Tibial nerve (tissue), 4 donors: ENCODE data around the gene AQP1. TPM values are rescaled to one million over a fixed set of nuclear protein-coding genes. Genes with fewer than 3 reads are reported as not detected.

ENCODE experiments used
- DNase-seq, 2 donors: peaks; one replicate each; pipeline ENCODE4 v3.0.0-alpha.2; 2019; ENCODE audit warnings: low spot score in 2 of 2
- H3K27ac ChIP-seq, 4 donors: fragments of 200-600 bp; sonication (generic) in 3 of 4; one replicate each; pipeline ENCODE4 v1.5.1; 2017 to 2019; ENCODE audit warnings: mild to moderate bottlenecking in 1 of 4
- H3K27me3 ChIP-seq, 2 donors: fragments of 200-600 bp; sonication (generic) in 1 of 2; one replicate each; pipeline versions ENCODE4 v1.5.1 to v1.6.0; 2017 to 2019
- H3K36me3 ChIP-seq, 3 donors: fragments of 200-600 bp; sonication (generic); one replicate each; pipeline ENCODE4 v1.5.1; 2018 to 2019
- H3K4me1 ChIP-seq, 4 donors: fragments of 200-600 bp; sonication (generic) in 3 of 4; one replicate each; pipeline ENCODE4 v1.5.1; 2017 to 2019
- H3K4me3 ChIP-seq, 4 donors: fragments of 200-600 bp; sonication (generic) in 3 of 4; one replicate each; pipeline ENCODE4 v1.5.1; 2017 to 2019; ENCODE audit warnings: mild to moderate bottlenecking in 1 of 4, moderate library complexity in 1 of 4
- H3K9me3 ChIP-seq, 4 donors: fragments of 200-600 bp; sonication (generic) in 3 of 4; one replicate each; pipeline ENCODE4 v1.5.1; 2017 to 2019
- CTCF ChIP-seq, 5 experiments: fragments of 200-600 bp in 3 of 5; fragments of 450-650 bp in 2 of 5; sonication (generic) in 3 of 5; IDR thresholded peaks; one replicate each; pipeline ENCODE4 v1.5.1; 2016 to 2019; ENCODE audit warnings: antibody characterized with exemption in 5 of 5, mild to moderate bottlenecking in 3 of 5, moderate library complexity in 2 of 5
- EP300 ChIP-seq, 2 donors: sonication (generic); formaldehyde crosslinking; IDR thresholded peaks; one replicate each; pipeline ENCODE4 v1.6.1; 2017; ENCODE audit warnings: antibody characterized with exemption in 2 of 2, mild to moderate bottlenecking in 1 of 2
- POLR2A ChIP-seq, 2 donors: fragments of 450-650 bp; IDR thresholded peaks; one replicate each; pipeline ENCODE4 v1.6.1; 2017; ENCODE audit warnings: antibody characterized with exemption in 2 of 2, mild to moderate bottlenecking in 2 of 2, moderate library complexity in 2 of 2
- WGBS, 2 donors: methylation state at CpG; one replicate each; pipeline ENCODE4 v1.1.5; 2018; 5-methylcytosine and 5-hydroxymethylcytosine counted together
- total RNA-seq, 4 donors: library from RNA; depleted of rRNA; stranded (reverse); fragments of >200 nt; gene quantifications; one replicate each; pipeline ENCODE4 v1.1.0, GENCODE V29; 2016

The AQP1 gene
- total RNA-seq, 4 donors from 2014 or later = 352 to 818 (median 624) TPM

GRCh38 chr7:30884881-30885280 lies 26.8 kb upstream of the AQP1 start:
- no peak for DNase-seq
- TF ChIP-seq CTCF (IDR thresholded peaks at IDR 0.05) (no peak), POLR2A (IDR thresholded peaks at IDR 0.05) (no peak), EP300 (IDR thresholded peaks at IDR 0.05) (no peak)
- peaks cover 0 to 53% (median 13%) of the 10 kb centered on the region in 4 donors for H3K4me1 ChIP-seq
- no peaks in the 10 kb centered on the region for H3K27me3 ChIP-seq
- peaks cover 0 to 20% (median 0%) of the 10 kb centered on the region in 3 donors for H3K36me3 ChIP-seq
- H3K9me3 ChIP-seq = no peaks in the 10 kb centered on the region
- H3K4me3 ChIP-seq = no peak overlapping the region
- H3K27ac ChIP-seq = no peak overlapping the region

GRCh38 chr7:30886608-30887011 lies 25.0 kb upstream of the AQP1 start:
- TF ChIP-seq POLR2A (IDR thresholded peaks at IDR 0.05) = no peak
- TF ChIP-seq EP300 (IDR thresholded peaks at IDR 0.05) = peak in 1 of 2 donors; percentile 42
- WGBS, 2 donors = 61 to 64% methylated on average over 7 of the region's 7 CpGs
- no peak overlapping the region for H3K4me3 ChIP-seq
- H3K27me3 ChIP-seq = no peaks in the 10 kb centered on the region
- H3K27ac ChIP-seq = peak overlapping the region in 2 of 4 donors; percentile 32 to 50
- peak; percentile 43 to 44 for DNase-seq
- H3K9me3 ChIP-seq = no peaks in the 10 kb centered on the region
- H3K36me3 ChIP-seq = peaks cover 0 to 20% (median 0%) of the 10 kb centered on the region in 3 donors
- peaks cover 0 to 38% (median 11%) of the 10 kb centered on the region in 4 donors for H3K4me1 ChIP-seq

GRCh38 chr7:30887464-30887872 lies 24.2 kb upstream of the AQP1 start:
- 56 to 59% methylated on average over 10 of the region's 10 CpGs for WGBS, 2 donors
- TF ChIP-seq POLR2A (IDR thresholded peaks at IDR 0.05) = no peak
- no peak for TF ChIP-seq CTCF (IDR thresholded peaks at IDR 0.05)
- no peak for TF ChIP-seq EP300 (IDR thresholded peaks at IDR 0.05)
- peaks cover 0 to 26% (median 0%) of the 10 kb centered on the region in 3 donors for H3K36me3 ChIP-seq
- peaks cover 0 to 38% (median 11%) of the 10 kb centered on the region in 4 donors for H3K4me1 ChIP-seq
- no peak overlapping the region for H3K4me3 ChIP-seq
- H3K27me3 ChIP-seq = no peaks in the 10 kb centered on the region
- H3K27ac ChIP-seq = no peak overlapping the region
- DNase-seq = no peak
- no peaks in the 10 kb centered on the region for H3K9me3 ChIP-seq

- Histone ChIP-seq H3K36me3 (peaks cover 0 to 19% (median 0%) of the 10 kb centered on the region in 3 donors), H3K27me3 (no peaks in the 10 kb centered on the region), H3K27ac (peak overlapping the region in 1 of 4 donors; percentile 0), H3K9me3 (no peaks in the 10 kb centered on the region), H3K4me3 (no peak overlapping the region), H3K4me1 (peaks cover 0 to 51% (median 20%) of the 10 kb centered on the region in 4 donors)
- TF ChIP-seq CTCF (IDR thresholded peaks at IDR 0.05) (no peak), POLR2A (IDR thresholded peaks at IDR 0.05) (no peak), EP300 (IDR thresholded peaks at IDR 0.05) (peak in 1 of 2 donors; percentile 18)
- DNase-seq = peak in 1 of 2 donors; percentile 67
- 34 to 44% methylated on average over 3 of the region's 3 CpGs for WGBS, 2 donors
Observed at GRCh38 chr7:30888747-30889146, 22.9 kb upstream of the AQP1 start.

- no peaks in the 10 kb centered on the region for H3K27me3 ChIP-seq
- 95 to 96% methylated on average over 7 of the region's 7 CpGs for WGBS, 2 donors
- no peak overlapping the region for H3K4me3 ChIP-seq
- TF ChIP-seq EP300 (IDR thresholded peaks at IDR 0.05) = no peak
- peaks cover 0 to 6% (median 0%) of the 10 kb centered on the region in 3 donors for H3K36me3 ChIP-seq
- H3K9me3 ChIP-seq = no peaks in the 10 kb centered on the region
- H3K27ac ChIP-seq = no peak overlapping the region
- peaks cover 0 to 66% (median 30%) of the 10 kb centered on the region in 4 donors for H3K4me1 ChIP-seq
- no peak for DNase-seq
Observed at GRCh38 chr7:30890226-30890625, 21.4 kb upstream of the AQP1 start.

- H3K9me3 ChIP-seq = no peaks in the 10 kb centered on the region
- 27 to 30% methylated on average over 6 of the region's 6 CpGs for WGBS, 2 donors
- H3K4me1 ChIP-seq = peaks cover 0 to 70% (median 27%) of the 10 kb centered on the region in 4 donors
- H3K27ac ChIP-seq = peak overlapping the region in 2 of 4 donors; percentile 63 to 79
- H3K36me3 ChIP-seq = peaks cover 0 to 6% (median 0%) of the 10 kb centered on the region in 3 donors
- peak; percentile 31 to 41 for DNase-seq
- no peaks in the 10 kb centered on the region for H3K27me3 ChIP-seq
- no peak for TF ChIP-seq CTCF (IDR thresholded peaks at IDR 0.05)
- TF ChIP-seq EP300 (IDR thresholded peaks at IDR 0.05) = peak in 1 of 2 donors; percentile 68
- no peak overlapping the region for H3K4me3 ChIP-seq
Observed at GRCh38 chr7:30893357-30893756, 18.3 kb upstream of the AQP1 start.
